ENCODE data around the gene GAREM1.

- no peak for TF ChIP-seq CTCF (IDR thresholded peaks at IDR 0.05)
- no peak for TF ChIP-seq POLR2A (IDR thresholded peaks at IDR 0.05)
These were observed 7.6 kb upstream of the GAREM1 start for GRCh38 chr18:32478317-32478716.
